Esophagus muscularis mucosa (tissue), 4 donors: ENCODE results near the gene HOXC5. TPM values are rescaled to one million over a fixed set of nuclear protein-coding genes. Genes with fewer than 3 reads are reported as not detected.
"Not testable (repeated sequence)": the region's sequence is repeated elsewhere in the genome, so short reads cannot be mapped to it uniquely, and the experiment has no call there.

ENCODE experiments used
- DNase-seq: peaks from one replicate; pipeline ENCODE4 v3.0.0-alpha.2; 2017; ENCODE audit errors: extremely low spot score
- H3K27ac ChIP-seq, 4 donors: fragments of 200-600 bp; sonication (generic); replicated peaks in 1 of 4; 1 replicate in 3 of 4; 2 replicates in 1 of 4; pipeline ENCODE4 v1.5.1; 2016 to 2019; ENCODE audit warnings: mild to moderate bottlenecking in 1 of 4
- H3K27me3 ChIP-seq, 4 donors: fragments of 200-600 bp; sonication (generic); one replicate each; pipeline versions ENCODE4 v1.5.1 to v1.6.0; 2016 to 2019
- H3K36me3 ChIP-seq, 4 donors: fragments of 200-600 bp; sonication (generic); one replicate each; pipeline ENCODE4 v1.5.1; 2016 to 2019
- H3K4me1 ChIP-seq, 4 donors: fragments of 200-600 bp; sonication (generic); one replicate each; pipeline ENCODE4 v1.5.1; 2016 to 2019
- H3K4me3 ChIP-seq, 4 donors: fragments of 200-600 bp; sonication (generic); 1 replicate in 2 of 4; 2 replicates in 2 of 4; pipeline ENCODE4 v1.5.1; 2016 to 2019; ENCODE audit warnings: mild to moderate bottlenecking in 4 of 4, moderate library complexity in 1 of 4
- H3K9me3 ChIP-seq, 4 donors: fragments of 200-600 bp; sonication (generic); 1 replicate in 3 of 4; 2 replicates in 1 of 4; pipeline ENCODE4 v1.5.1; 2016 to 2019
- CTCF ChIP-seq, 3 experiments: fragments of 200-600 bp in 2 of 3; fragments of 450-650 bp in 1 of 3; sonication (generic) in 2 of 3; IDR thresholded peaks; one replicate each; pipeline ENCODE4 v1.5.1; 2017 to 2019; ENCODE audit warnings: antibody characterized with exemption in 3 of 3, mild to moderate bottlenecking in 2 of 3, moderate library complexity in 1 of 3
- EP300 ChIP-seq: sonication (generic); formaldehyde crosslinking; IDR thresholded peaks from one replicate; pipeline ENCODE4 v1.6.1; 2017; ENCODE audit warnings: antibody characterized with exemption
- POLR2A ChIP-seq: fragments of 450-650 bp; IDR thresholded peaks from one replicate; pipeline ENCODE4 v1.6.1; 2017; ENCODE audit warnings: antibody characterized with exemption, moderate library complexity, mild to moderate bottlenecking, low read depth
- POLR2AphosphoS5 ChIP-seq, 2 donors: sonication (generic); formaldehyde crosslinking; IDR thresholded peaks; one replicate each; pipeline ENCODE4 v1.6.1; 2017; ENCODE audit warnings: antibody characterized with exemption in 2 of 2
- WGBS: methylation state at CpG from one replicate; pipeline ENCODE4 v1.1.5; 2018; 5-methylcytosine and 5-hydroxymethylcytosine counted together
- intact Hi-C: fragments of 100-400 bp; cut with DNase I; formaldehyde crosslinking; loops from one replicate; pipeline ENCODE4 v1.15.1; 2023
- total RNA-seq, 4 donors: library from RNA; depleted of rRNA; stranded (reverse); fragments of >200 nt; gene quantifications; one replicate each; pipeline versions ENCODE4 v1.1.0 to v1.2.1, GENCODE V29; 2016

The HOXC5 gene
- total RNA-seq, 4 donors from 2014 or later = 0.83 to 2.0 TPM; not detected in 2

- WGBS = 83% methylated on average over 2 of the region's 2 CpGs
- intact Hi-C loops = no loop called here
- peaks cover 0 to 23% (median 10%) of the 10 kb centered on the region in 4 donors for H3K4me1 ChIP-seq
Observed at GRCh38 chr12:54041097-54041690, 8.3 kb downstream of the HOXC5 start.

GRCh38 chr12:54042033-54042432 is 9.2 kb downstream of the HOXC5 start:
- H3K27ac ChIP-seq, intact Hi-C loops, H3K36me3 ChIP-seq, H3K9me3 ChIP-seq, H3K4me3 ChIP-seq, DNase-seq: not testable (repeated sequence)
- Histone ChIP-seq H3K4me1 (peaks cover 4 to 27% (median 13%) of the 10 kb centered on the region in 4 donors), H3K27me3 (peaks cover 0 to 27% (median 0%) of the 10 kb centered on the region in 4 donors)
- 83% methylated on average over 6 of the region's 6 CpGs for WGBS

More at GRCh38 chr12:54041097-54041690, 8.3 kb downstream of the HOXC5 start:
- DNase-seq = no peak
- no peaks in the 10 kb centered on the region for H3K36me3 ChIP-seq
- no peak for TF ChIP-seq POLR2A
- TF ChIP-seq CTCF (IDR thresholded peaks at IDR 0.05) = no peak
- no peak for TF ChIP-seq EP300
- TF ChIP-seq POLR2AphosphoS5 (IDR thresholded peaks at IDR 0.05) = no peak
- peaks cover 0 to 20% (median 0%) of the 10 kb centered on the region in 4 donors for H3K27me3 ChIP-seq
- no peak overlapping the region for H3K27ac ChIP-seq
- no peaks in the 10 kb centered on the region for H3K9me3 ChIP-seq
- H3K4me3 ChIP-seq = no peak overlapping the region

GRCh38 chr12:54042970-54043853 is 10.4 kb downstream of the HOXC5 start:
- TF ChIP-seq EP300 = no peak
- TF ChIP-seq POLR2A = no peak
- no peak for TF ChIP-seq POLR2AphosphoS5 (IDR thresholded peaks at IDR 0.05)
- TF ChIP-seq CTCF (IDR thresholded peaks at IDR 0.05) = no peak
- no peaks in the 10 kb centered on the region for H3K36me3 ChIP-seq
- WGBS = 53% methylated on average over 6 of the region's 6 CpGs
- H3K27me3 ChIP-seq = peaks cover 0 to 39% (median 2%) of the 10 kb centered on the region in 4 donors
- H3K4me3 ChIP-seq = no peak overlapping the region
- intact Hi-C loops = no loop called here
- H3K9me3 ChIP-seq = no peaks in the 10 kb centered on the region
- peaks cover 4 to 27% (median 16%) of the 10 kb centered on the region in 4 donors for H3K4me1 ChIP-seq
- no peak overlapping the region for H3K27ac ChIP-seq
- DNase-seq = no peak

GRCh38 chr12:54044425-54045103 is 11.7 kb downstream of the HOXC5 start:
- H3K9me3 ChIP-seq = no peaks in the 10 kb centered on the region
- TF ChIP-seq POLR2A = no peak
- intact Hi-C loops = no loop called here

GRCh38 chr12:54045401-54045800 is 12.6 kb downstream of the HOXC5 start:
- DNase-seq = no peak
- Histone ChIP-seq H3K27me3 (peaks cover 0 to 38% (median 2%) of the 10 kb centered on the region in 4 donors), H3K36me3 (no peaks in the 10 kb centered on the region), H3K9me3 (no peaks in the 10 kb centered on the region), H3K4me3 (no peak overlapping the region), H3K27ac (no peak overlapping the region), H3K4me1 (peaks cover 4 to 15% (median 10%) of the 10 kb centered on the region in 4 donors)
- intact Hi-C loops = no loop called here
- TF ChIP-seq CTCF (IDR thresholded peaks at IDR 0.05) = no peak
- TF ChIP-seq POLR2A = no peak
- no peak for TF ChIP-seq EP300
- TF ChIP-seq POLR2AphosphoS5 (IDR thresholded peaks at IDR 0.05) = no peak

More at GRCh38 chr12:54044425-54045103, 11.7 kb downstream of the HOXC5 start:
- Histone ChIP-seq H3K27me3 (peaks cover 0 to 36% (median 2%) of the 10 kb centered on the region in 4 donors), H3K4me1 (peaks cover 4 to 14% (median 10%) of the 10 kb centered on the region in 4 donors), H3K36me3 (no peaks in the 10 kb centered on the region), H3K4me3 (no peak overlapping the region), H3K27ac (no peak overlapping the region)
- WGBS = 61% methylated on average over 5 of the region's 5 CpGs
- DNase-seq = no peak
